Mononuclear cell (primary cell): ENCODE data around the gene NRSN2. TPM values are rescaled to one million over a fixed set of nuclear protein-coding genes. Genes with fewer than 3 reads are reported as not detected.

ENCODE experiments used
- H3K27me3 ChIP-seq: 2 replicates; pipeline ENCODE4 v1.6.0; 2011; ENCODE audit warnings: low read length, control low read depth; ENCODE audit not compliant: insufficient read depth
- H3K4me1 ChIP-seq: 2 replicates; pipeline ENCODE4 v1.5.1; 2011; ENCODE audit warnings: mild to moderate bottlenecking, low read length, control low read depth; ENCODE audit not compliant: insufficient read depth
- H3K4me3 ChIP-seq: 2 replicates; pipeline ENCODE4 v1.5.1; 2011; ENCODE audit warnings: mild to moderate bottlenecking, low read length, moderate library complexity
- H3K9me3 ChIP-seq: 2 replicates; pipeline ENCODE4 v1.5.1; 2011; ENCODE audit warnings: low read depth, mild to moderate bottlenecking, control low read depth, low read length
- total RNA-seq: library from RNA; depleted of rRNA; stranded (reverse); fragments of >200 nt; gene quantifications from one replicate; pipeline ENCODE4 v1.2.3, GENCODE V29; 2012

Gene NRSN2, protein sequence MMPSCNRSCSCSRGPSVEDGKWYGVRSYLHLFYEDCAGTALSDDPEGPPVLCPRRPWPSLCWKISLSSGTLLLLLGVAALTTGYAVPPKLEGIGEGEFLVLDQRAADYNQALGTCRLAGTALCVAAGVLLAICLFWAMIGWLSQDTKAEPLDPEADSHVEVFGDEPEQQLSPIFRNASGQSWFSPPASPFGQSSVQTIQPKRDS
- 0.63 TPM for total RNA-seq

DNA sequence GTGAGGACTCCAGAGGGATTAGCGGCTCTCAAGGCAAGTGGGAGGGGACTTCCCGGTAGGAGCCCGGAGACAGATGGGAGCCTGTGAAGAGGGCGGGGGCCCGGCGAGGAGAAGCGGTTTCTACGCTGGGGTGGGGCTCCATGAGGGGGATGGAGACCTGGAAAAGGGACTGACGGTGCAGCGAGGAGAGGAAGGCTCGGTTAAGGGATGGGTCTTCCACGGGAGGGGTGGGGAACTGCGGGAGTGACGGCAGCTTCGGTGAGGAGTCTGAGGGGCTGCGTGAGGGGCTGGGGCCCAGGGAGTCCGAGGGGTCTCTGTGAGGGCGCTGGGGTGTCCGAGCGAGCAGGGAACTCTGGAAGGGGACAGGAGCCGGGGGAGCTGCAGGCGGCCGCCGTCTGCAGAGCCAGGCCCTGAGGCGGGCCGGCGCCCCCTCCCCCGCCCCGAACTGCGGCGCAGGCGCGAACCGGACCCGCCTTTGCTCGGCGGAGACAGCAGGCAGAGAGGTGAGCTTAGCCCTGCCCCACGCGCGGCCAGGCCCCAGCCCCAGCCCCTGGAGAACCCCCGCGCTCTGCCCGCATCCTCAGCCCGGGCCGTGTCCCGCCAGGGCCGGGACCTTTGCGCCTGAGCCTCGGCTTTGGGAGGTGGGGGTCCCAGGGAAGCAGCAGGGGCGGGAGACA is at the start of gene NRSN2:
Gene NRSN2 (plus strand): TSS at position 472 of the 677 bp plus-strand sequence. CDS start 2,533 bp downstream, outside the sequence.
- H3K27me3 ChIP-seq: no peaks in the 10 kb centered on the region
- peak within 1 kb of the TSS; percentile 61 for H3K4me3 ChIP-seq
- H3K9me3 ChIP-seq: no peaks in the 10 kb centered on the region
- peaks cover 15% of the 10 kb centered on the region for H3K4me1 ChIP-seq

DNA sequence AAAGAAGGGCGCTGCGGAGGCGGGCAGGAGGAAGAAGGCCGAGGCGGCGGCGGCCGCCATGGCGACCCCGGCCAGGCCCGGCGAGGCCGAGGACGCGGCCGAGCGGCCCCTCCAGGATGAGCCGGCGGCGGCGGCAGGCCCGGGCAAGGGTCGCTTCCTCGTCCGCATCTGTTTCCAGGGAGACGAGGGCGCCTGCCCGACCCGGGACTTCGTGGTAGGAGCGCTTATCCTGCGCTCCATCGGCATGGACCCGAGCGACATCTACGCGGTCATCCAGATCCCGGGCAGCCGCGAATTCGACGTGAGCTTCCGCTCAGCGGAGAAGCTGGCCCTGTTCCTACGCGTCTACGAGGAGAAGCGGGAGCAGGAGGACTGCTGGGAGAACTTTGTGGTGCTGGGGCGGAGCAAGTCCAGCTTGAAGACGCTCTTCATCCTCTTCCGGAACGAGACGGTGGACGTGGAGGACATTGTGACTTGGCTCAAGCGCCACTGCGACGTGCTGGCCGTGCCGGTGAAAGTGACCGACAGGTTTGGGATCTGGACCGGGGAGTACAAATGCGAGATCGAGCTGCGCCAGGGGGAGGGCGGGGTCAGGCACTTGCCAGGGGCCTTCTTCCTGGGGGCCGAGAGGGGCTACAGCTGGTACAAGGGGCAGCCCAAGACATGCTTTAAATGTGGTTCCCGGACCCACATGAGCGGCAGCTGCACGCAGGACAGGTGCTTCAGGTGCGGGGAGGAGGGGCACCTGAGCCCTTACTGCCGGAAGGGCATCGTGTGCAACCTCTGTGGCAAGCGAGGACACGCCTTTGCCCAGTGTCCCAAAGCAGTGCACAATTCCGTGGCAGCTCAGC is 48.8 kb upstream of the NRSN2 start:
- Histone ChIP-seq H3K9me3 (no peaks in the 10 kb centered on the region), H3K4me1 (peaks cover 39% of the 10 kb centered on the region), H3K4me3 (peak overlapping the region; percentile 90), H3K27me3 (no peaks in the 10 kb centered on the region)

DNA sequence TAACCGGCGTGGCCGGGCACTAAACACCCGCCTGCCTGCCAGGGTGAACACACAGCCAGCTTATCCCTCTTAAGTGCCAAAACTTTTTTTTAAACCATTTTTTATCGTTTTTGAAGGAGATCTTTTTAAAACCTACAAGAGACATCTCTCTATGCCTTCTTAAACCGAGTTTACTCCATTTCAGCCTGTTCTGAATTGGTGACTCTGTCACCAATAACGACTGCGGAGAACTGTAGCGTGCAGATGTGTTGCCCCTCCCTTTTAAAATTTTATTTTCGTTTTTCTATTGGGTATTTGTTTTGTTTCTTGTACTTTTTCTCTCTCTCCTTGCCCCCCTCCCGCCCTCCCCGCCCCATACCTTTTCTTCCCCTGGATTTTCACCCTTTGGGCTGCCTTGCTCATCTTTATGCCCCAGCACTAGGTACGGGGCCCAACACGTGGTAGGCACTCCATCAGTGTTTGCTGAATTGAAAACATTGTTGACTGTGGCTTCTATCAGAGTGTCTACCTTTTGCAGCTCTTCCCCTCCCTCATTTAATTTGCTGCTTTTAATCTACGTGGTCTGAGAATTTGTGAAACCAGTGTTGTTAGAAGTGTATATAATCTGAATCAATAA is 48.0 kb upstream of the NRSN2 start:
- Histone ChIP-seq H3K9me3 (no peaks in the 10 kb centered on the region), H3K4me1 (peaks cover 39% of the 10 kb centered on the region), H3K4me3 (peak overlapping the region; percentile 90), H3K27me3 (no peaks in the 10 kb centered on the region)

DNA sequence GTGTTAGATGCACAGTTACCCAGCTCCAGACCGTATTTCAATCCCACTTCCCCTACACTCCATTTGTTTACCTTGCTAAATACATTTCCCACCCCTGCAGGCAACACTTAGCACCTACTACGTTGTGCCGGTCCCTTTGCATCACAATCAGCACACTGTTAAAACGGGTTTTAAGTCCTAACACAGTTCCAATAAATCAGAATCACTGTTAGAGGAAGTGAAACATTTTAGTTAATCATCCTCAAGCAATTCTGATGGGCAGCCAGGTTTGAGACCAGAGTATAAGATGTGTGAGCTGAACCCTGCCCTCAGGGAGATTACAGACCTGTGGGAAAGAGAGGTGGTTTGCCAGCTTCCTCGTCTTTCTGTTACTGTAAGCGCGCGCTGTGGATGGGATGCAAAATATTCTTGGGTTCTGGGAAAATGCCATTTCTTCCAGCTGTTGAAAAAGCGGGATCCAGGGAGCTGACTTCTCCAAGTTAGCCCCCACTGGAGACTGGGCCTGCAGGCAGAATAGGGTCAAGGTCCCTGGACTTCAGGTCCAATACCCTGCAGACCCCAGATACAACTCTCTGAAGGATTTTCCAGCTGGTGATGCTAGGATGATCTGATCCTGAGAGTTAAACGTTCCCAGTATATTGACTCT is 46.4 kb upstream of the NRSN2 start:
- H3K4me1 ChIP-seq: peaks cover 39% of the 10 kb centered on the region
- H3K27me3 ChIP-seq: no peaks in the 10 kb centered on the region
- H3K4me3 ChIP-seq: no peak overlapping the region
- H3K9me3 ChIP-seq: no peaks in the 10 kb centered on the region

DNA sequence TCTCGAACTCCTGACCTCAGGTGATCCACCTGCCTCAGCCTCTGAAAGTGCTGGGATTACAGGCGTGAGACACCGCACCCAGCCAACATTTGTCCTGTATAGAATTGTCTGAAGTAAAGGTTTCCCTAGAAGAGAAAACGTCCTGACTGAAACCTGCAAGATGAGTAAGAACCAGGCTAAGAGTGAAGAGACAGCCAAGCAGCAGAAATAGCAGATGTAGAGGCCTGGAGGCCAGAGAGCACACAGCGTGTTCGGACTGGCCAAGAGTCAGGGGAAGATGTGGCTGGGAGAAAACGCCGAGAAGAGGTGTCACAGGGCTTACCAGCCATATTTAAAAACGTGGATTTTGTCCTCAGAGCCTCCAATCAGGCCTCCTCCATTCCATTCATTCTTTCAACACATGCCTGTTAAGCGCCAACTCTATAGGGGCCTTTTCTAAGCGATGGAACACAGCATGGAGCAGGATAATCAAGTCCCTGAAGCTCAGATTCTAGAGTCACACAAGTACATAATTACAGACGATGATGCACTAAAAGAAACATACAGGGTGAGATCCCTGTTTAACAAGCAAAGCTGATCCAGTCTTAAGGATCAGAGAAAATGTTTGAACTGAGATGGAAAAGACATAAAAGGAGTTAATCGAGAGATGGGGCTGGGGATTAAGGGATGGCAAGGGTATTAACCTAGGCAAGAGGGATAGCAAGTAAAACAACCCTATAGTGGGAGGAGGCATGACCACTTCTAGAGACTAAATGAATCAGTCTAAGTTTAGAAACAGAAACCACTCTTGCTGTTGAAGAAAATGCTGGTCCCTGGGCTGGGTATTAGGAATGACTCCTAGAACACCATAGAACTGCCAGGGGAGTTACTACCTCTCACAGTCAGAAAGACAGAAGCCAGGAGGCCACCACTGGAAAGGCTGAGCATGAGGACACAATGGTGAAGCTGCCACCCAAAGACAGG is 44.7 kb upstream of the NRSN2 start:
- Histone ChIP-seq H3K4me3 (no peak overlapping the region), H3K27me3 (no peaks in the 10 kb centered on the region), H3K4me1 (peaks cover 31% of the 10 kb centered on the region), H3K9me3 (no peaks in the 10 kb centered on the region)

DNA sequence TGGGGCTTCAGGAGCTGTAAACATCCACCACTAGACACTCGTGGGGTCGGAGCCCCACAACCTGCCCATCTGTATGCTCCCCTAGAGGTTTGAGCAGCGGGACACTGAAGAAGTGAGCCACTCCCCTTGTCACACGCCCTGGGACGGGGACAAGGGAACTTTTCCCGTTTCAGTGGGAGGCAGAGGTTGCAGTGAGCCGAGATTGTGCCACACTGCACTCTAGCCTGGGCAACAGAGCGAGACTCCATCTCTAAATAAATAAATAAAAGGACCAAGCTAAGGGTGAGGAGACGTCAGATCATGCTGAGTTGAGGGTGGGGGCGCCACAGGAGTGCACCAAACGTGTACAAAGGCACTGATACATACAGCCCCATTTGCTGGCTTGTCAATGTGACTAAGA is 41.2 kb upstream of the NRSN2 start:
- Histone ChIP-seq H3K4me3 (no peak overlapping the region), H3K4me1 (peaks cover 19% of the 10 kb centered on the region), H3K27me3 (no peaks in the 10 kb centered on the region), H3K9me3 (no peaks in the 10 kb centered on the region)

DNA sequence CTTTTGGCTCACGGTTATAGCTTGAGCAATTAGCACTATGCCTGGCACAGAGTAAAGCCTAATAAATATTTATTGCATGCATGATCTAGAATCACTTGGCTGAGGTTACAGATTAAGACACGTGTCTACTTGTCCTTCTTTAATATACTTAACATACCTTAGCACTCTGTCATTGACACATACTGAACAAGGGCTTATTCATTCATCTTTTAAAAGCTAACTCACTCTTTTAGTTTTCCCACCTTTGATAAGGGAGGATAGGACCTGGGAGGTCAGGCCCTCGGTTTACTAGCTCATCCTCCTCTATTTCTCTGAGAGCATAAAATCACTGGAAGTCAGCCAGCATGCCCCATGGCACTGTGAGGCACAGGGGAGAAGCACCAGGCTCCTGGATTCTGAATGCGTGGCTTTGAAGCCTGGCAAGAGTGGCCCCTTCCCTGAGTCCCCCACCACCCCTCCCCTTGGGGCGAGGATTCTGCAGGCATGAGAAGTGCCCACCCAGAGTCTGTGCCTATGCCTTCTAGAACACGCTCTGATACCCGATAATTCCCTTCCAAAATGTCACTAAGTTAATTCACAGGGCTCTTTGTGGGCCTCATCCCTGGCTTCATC is 38.4 kb upstream of the NRSN2 start:
- Histone ChIP-seq H3K27me3 (no peaks in the 10 kb centered on the region), H3K9me3 (no peaks in the 10 kb centered on the region), H3K4me3 (no peak overlapping the region), H3K4me1 (peaks cover 20% of the 10 kb centered on the region)

DNA sequence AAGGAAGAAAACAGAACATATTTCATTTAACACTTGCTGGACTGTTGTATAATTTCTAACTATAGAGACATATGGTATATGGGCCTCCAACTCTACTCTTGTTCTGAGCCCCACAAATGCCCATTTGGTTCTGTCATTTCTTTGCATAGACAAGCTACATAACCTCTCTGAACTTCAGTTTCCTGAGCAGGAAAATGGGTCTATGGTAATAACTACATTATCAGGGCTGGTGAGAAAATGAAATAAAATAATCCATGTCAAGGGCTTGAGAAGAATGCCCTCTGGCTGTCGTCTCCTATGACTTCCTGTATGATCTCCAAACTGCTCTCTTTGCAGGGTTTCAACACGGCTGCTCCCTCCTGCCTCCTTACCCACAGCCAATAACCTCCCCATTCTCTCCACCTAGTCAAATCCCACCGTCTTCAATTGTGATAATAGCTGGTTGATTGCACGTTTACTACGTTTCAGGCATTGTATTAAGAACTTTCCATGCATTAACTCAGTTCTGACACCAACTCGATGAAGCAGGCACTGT is 37.5 kb upstream of the NRSN2 start:
- no peak overlapping the region for H3K4me3 ChIP-seq
- no peaks in the 10 kb centered on the region for H3K27me3 ChIP-seq
- H3K4me1 ChIP-seq: peaks cover 20% of the 10 kb centered on the region
- H3K9me3 ChIP-seq: no peaks in the 10 kb centered on the region

DNA sequence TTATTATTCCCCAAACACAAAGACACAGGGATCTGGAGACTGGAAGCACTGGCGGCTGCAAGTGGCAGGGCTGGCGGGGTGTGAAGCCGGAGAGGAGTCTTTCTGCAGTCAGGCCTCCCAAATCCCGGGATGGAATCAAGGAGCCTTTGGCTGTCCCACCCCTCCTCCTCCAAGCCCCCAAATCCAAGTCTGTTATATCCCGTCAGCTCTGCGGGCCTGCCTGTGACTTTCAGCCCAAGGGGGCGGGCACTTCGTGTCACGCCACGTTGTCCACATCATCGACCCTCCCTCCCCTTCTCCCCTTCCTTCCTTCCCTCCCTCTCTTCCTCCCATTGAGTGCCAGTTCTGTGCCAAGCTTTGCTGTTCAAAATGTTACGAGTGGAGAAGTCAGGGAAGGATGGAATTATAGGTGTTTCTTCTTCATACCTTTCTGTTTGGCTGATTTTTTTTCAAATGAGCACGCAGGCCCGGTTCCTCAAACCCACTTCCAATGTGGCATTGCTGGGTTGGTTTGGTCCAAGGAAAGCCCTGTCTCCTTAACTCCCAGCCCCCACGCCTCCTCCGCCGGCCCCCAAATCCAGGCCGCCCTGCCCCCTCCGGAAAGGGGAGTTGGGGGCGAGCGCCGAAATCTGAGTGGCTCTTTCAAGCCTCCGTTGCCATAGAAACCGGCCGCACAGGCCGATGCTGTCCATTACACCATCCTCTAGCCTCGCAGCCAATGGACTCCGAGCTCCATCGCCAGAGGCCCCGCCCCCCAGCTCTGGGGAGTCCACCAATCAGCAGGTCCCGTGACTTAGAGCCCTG is 36.9 kb upstream of the NRSN2 start:
- H3K9me3 ChIP-seq: no peaks in the 10 kb centered on the region
- peaks cover 20% of the 10 kb centered on the region for H3K4me1 ChIP-seq
- peak overlapping the region; percentile 6 for H3K4me3 ChIP-seq
- no peaks in the 10 kb centered on the region for H3K27me3 ChIP-seq

DNA sequence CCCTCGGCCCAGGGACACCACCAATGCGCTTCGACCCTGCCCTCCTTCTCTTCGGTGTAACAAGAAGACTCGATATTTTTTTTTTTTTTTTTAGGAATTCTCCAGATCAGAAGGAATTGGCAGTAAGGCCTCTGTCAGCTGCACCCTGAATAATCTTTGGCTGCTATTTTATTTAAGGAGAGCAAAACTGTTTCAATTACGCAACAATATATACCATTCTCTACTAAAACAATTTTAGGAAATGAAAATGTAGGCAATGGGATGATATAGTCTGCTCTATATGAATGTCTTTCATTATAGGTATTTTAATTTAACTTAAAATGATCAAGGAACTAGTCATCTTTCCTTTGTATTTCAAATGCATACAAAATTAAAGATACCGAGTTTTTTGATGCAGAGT is 36.3 kb upstream of the NRSN2 start:
- peaks cover 20% of the 10 kb centered on the region for H3K4me1 ChIP-seq
- peak overlapping the region; percentile 6 for H3K4me3 ChIP-seq
- H3K9me3 ChIP-seq: no peaks in the 10 kb centered on the region
- H3K27me3 ChIP-seq: no peaks in the 10 kb centered on the region

DNA sequence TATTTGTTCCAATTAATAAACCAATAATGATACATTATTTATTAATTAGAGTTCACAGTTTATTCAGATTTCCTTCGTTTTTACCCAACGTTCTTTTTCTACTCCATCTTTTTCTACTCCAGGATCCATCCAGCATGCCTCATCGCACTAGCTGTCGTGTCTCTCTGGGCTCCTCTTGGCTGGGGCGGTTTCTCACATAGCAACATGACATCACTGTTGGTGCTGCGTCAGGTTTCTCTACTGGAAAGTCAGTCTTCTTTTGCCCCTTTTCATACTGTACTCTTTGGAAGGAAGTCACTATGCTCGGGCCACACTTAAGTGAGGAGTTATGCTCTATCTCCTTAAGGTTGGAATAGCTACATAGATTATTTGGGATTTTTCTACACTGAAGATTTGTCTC is 35.3 kb upstream of the NRSN2 start:
- Histone ChIP-seq H3K4me1 (peaks cover 20% of the 10 kb centered on the region), H3K4me3 (no peak overlapping the region), H3K9me3 (no peaks in the 10 kb centered on the region), H3K27me3 (no peaks in the 10 kb centered on the region)

DNA sequence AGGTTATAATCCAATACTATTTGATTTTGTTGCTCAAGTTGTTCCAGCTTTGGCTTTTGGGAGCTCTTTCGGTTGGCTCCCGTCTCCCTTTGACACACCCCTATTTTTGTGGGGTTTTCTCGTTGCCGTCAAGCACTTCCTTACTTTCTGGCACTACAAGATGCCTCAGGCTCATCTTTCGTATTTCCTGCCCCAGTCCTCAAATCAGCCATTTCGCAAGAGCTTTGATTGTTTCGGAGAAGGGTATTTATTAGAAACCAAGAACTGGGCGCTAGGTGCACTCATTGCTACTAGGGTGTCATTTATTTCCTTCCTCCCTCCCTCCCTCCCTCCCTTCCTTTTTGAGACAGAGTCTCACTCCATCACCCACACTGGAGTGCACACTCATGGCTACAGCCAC is 34.8 kb upstream of the NRSN2 start:
- H3K9me3 ChIP-seq: no peaks in the 10 kb centered on the region
- H3K4me1 ChIP-seq: peaks cover 20% of the 10 kb centered on the region
- H3K27me3 ChIP-seq: no peaks in the 10 kb centered on the region
- no peak overlapping the region for H3K4me3 ChIP-seq

DNA sequence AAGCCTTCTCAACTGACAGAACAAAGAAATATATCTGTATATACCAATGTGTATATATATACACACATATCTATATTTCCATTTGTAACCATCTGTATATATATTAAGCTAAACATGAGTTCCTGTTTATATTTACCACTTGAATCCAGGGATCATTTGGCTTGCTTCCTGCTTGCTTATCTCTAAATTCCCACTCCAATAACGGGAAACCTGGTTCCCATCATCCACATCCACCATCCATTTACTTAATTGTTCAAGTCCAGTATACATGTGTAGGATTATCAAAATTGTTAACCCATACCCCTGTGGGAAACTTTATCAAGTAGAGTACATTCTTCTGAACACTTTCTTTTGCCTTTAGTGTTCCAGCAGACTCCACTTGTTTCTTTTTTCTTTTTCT is 34.0 kb upstream of the NRSN2 start:
- no peak overlapping the region for H3K4me3 ChIP-seq
- H3K27me3 ChIP-seq: no peaks in the 10 kb centered on the region
- no peaks in the 10 kb centered on the region for H3K9me3 ChIP-seq
- H3K4me1 ChIP-seq: peaks cover 20% of the 10 kb centered on the region
